Left renal cortex interstitium (tissue), 4 donors: Measurements from ENCODE around the gene WSCD1. TPM values are rescaled to one million over a fixed set of nuclear protein-coding genes. Genes with fewer than 3 reads are reported as not detected.

Source experiments
- DNase-seq, 4 donors: peaks; one replicate each; pipeline ENCODE4 v3.0.0-alpha.2; 2013; ENCODE audit warnings: low read depth in 4 of 4, low spot score in 2 of 4, missing footprints in 1 of 4
- polyA plus RNA-seq, 4 donors: library from polyadenylated mRNA; unstranded; fragments of 120-200 nt; gene quantifications; one replicate each; pipeline ENCODE4 v1.2.1, GENCODE V29; 2013; ENCODE audit not compliant: insufficient read length in 4 of 4

WSCD1 gene
- polyA plus RNA-seq, 4 donors: 12.4 to 16.6 (median 14.3) TPM

DNA sequence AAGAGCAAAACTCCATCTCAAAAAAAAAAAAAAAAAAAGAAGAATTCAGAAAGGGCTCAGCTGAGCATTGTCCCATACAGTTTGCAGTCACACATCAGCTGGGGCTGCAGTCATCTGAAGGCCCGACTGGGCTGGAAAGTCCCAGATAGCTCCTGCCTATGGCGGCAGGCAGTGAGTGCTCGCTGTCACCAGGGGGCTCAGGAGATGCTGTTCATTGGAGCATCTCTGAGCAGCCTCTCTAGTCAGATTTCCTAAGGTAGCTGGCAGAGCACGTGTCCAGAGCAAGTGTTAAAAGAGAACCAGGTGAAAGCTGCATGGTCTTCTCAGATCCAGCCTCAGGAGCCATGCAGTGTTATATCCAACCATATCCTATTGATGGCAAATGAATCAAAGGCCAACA is 75.8 kb downstream of the WSCD1 start:
- no peak for DNase-seq

DNA sequence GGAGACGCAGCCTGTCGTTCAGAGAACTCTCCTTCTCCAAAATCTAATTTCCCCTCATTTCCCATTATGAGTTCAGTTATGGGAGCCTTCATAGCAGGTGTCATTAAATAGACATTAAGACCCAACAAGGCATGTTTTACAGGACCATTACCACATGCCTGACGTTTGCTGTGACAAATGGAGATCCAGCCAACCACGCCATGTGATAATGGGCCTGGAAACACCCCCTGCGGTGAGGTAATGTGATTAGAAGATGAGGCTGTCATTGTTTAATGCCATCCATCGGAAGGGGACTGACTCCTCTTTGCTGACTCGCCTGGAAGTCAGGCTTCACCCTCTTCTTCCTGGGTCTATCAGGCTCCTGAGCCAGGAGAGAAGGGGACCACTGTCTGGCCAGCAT is 76.9 kb downstream of the WSCD1 start:
- DNase-seq: no peak

DNA sequence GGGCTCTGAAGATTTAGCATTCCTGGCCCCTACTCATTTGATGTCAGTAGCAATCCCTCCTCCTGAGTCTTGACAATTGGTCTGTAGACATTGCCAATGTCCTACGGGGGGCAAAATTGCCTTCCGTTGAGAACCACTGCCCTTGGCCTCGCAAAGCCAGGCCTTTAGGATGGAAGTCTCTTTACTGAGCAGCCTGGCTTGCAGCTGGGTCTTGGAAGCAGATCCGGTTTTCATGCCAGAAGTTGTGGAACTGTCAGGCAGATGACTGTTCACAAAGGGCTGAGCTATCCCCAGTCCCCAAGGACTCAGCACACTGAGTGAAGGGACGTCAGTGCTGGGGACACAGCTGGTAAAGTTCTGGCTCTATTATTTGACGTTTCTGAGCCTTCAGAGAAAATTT is 83.2 kb downstream of the WSCD1 start:
- no peak for DNase-seq

DNA sequence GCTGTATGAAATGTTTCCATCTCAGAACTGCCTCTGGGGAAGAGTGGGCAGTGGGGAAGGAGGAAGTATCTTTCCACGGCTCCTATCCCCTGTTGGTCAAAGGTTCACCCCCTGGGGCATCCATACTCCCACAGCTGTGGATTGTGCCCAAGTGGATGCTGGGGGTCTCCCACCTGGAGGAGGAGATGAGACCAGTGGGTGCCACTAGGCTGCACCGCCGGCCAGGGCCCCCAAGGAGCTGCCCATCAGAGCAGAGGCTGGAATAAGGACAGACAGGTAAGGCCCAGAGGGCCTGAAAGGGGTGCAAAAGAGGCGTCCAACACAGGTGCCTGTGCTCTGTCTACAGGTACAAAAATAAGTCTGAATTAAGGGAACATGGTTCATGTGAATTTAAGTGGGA is 87.5 kb downstream of the WSCD1 start:
- no peak for DNase-seq

DNA sequence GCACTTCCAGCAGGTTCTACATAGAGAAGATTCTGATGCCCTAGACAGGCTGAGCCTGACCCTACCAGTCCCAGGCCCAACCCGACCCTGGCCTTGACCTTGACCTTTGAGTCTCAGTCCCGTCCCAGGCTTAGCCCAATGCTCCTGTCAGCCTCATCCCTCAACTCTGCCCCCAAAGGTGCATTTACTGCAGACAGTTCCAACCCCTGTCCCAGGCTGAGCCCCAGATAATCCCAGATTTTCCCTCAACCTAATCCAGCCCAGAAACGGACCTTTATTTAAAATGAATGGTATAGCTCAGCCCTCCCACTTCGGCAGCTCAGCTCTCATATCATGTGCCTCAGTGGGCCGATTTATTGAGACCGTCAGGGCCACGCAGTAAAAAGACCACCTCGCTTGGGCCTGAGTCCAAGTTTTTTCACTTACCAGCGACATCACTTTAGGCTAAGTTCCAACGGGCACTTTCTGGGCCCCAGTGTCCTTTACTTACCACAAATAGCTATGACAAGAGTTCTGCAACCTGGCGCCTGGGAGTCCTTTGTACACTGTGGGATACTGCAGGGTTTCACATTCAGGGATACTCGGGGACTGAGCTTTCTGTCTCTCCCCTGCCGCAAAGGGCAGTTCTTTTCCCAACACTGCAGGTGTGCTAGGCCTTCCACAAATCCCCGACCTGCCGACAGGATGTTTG is 89.5 kb downstream of the WSCD1 start:
- no peak for DNase-seq

DNA sequence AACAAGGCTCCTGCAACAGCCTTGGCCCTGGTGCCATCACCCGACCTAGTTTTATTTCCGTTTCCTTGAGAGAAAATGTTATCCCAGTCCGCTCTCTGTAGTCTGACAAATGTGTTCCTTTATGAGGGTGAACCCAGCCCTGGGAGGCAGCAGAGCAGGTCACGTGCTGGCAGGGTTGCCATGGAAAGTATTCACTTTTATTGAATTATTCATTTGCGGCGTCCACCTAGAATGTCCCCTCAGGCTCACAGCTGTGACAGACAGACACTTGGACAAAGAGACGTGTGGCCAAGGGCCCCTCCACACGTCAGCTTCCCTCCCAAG is 90.0 kb downstream of the WSCD1 start:
- DNase-seq: no peak

DNA sequence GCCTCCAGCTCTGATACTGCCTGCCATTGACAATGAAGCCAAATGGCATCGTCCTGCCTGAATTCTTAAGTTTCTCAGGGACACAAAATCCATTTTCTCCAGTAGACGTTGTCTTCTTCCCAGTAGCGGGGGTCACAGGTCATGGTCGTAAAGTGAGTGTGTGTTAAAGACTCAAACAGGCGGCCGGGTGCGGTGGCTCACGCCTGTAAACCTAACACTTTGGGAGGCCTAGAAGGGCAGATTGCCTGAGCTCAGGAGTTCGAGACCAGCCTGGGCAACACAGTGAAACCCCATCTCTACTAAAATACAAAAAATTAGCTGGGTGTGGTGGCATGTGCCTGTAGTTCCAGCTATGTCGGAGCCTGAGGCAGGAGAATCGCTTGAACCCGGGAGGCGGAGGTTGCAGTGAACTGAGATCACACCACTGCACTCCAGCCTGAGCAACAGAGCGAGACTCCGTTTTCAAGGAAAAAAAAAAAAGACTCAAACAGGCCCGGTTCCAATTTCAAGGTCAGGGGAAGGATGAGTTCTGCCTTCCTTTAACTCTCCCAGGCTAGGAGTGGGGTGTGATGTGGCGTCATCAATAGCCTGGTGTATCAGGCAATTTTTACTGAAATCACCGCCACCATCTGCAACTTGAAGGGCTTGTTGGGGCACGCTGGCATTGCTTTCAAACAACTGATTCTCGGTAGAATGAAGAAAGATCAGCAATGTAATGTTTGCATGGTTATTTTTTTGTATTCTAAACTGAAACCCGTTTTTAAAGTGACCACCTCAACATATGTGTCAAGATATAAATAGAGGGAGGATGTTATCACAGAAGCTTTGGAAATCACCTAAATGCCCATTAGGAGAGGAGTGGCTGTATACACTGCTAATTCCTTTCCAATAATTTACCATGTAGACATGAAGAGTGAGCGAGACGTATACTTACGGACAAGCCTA is 91.0 kb downstream of the WSCD1 start:
- no peak for DNase-seq

DNA sequence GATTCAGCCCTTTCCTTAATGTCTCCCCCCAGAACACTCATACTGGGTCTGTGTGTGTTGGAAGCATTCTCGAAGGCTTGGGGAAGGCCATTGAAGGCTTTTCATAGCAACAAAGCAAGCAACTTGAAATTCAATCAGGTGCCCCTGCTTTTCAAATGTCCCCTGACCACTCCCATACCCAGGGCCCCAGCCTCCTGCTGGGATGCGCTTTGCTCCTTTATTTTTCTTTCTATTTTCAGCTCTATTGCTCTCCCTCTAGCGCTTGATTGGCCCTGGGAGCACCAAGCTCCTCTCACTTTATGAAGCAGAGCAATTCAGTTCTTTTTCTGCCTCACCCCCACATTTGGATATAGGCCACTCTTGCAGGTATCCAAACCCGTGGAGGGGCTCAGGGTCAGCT is 92.0 kb downstream of the WSCD1 start:
- DNase-seq: no peak

DNA sequence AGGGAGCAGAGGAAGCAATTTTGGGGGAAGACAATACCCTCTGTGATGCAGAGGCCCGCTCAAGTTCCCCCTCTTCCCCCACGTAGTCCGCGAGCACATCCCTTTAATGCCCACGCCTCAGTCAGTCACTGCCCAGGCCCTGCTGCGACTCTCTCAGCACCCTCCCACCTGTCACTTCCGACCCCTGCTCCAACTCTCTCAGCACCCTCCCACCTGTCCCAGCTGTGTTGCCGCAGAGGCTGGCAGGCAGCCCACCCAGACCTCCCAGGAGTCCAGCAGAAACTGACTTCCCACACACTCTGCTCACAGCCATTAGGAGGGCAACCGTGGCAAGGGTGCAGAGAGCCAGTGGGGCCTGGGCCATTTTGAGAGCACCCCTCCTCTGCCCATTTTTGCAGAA is 92.7 kb downstream of the WSCD1 start:
- no peak for DNase-seq

DNA sequence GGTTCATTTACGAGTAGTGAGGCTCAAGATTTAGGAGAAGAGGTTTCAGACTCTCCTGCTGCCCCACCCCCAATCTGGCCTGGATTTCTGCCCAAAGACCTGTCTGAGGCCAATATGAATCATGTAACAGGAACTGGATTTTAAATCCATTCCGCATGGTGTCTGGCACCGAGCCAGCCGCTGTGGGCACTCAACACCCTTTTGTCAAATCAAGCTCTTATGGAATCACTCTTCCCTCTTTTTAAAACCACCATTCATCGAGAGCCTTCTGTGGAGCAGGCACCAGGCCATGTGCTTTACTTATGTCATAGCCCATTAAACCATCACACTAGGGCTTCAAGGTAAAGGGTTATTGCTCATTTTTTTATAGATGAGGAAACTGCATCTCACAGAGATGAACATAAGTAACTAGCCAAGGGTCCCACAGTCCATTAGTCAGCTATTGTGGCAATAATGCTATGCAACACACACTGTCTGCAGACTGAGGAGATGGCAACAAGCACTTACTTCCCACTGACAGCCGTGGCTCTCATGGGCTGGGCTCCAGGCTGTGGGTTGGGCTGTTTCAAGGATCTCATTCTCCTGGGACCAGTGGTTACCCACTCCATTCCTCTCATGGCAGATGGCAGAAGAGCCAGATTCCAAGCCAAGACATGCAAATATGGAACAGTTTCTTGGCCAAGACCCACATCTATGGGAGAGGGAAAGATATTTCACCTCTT is 93.6 kb downstream of the WSCD1 start:
- DNase-seq: no peak

DNA sequence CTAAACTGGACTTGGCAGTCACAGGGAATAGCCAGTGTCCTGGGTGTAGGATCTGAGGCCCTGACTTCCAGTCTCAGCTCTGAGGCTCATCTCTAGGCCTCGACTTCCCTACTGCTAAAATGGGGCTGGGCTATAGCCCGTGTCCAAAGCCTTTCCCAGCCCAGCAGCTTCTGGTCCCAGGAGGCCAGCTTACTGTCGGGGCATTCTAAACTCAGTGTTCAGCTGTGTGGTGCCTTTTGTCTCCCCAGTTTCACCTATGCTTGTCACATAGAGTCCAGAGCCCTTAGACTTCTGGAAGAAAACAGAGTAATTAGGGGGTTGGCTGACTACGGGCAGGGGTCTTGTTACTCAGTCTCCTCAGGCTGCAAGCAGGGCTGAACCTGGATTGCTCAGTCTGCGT is 94.8 kb downstream of the WSCD1 start:
- DNase-seq: no peak

DNA sequence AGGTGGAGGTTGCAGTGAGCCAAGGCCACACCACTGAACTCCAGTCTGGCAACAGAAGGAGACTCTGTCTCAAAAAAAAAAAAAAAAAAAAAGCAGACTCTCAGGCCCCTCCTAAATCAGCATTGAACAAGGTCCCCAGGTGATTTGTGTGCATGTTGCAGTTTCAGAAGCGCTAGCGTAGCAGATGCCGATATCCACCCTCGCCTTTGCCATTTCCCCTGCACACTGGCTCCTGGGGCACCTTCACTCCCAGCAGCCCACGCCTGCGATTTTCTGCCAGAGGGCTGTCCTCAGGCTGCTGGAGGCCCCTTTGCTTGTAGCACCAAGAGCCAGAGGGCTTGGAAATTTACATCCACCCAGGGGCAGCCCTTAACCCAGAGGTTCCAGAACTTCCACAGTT is 95.6 kb downstream of the WSCD1 start:
- DNase-seq: no peak

DNA sequence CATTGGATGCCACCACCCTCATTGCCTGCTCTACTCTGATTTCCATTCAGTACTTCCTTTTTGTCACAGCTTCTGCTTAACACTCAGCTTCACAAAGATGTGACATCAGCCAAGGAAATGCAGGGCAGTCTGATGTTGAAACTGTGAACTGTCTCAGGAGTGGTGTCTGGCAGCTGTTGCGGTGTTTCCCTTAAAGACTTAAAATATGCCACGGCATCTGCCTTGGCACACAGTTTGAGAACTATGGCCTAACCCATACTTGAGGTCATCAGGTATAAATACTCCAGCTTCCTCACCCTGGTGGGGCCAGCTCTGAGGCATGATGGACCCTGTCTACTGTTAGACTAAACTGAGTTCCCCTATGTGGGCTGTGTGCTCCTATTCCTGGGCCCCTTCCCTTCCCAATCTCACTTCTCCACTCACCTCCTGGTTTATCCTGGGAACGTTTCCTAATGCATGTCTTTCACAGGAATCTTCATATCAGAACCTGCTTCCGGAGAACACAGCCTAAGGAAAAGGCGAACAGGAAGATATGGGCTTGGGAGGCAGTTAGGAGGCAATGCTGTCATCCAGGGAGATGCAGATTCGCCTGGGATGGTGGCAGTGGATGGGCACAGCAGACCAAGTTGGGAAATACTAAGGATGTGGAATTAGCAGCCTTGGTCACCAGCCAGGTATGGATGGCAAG is 96.5 kb downstream of the WSCD1 start:
- no peak for DNase-seq

DNA sequence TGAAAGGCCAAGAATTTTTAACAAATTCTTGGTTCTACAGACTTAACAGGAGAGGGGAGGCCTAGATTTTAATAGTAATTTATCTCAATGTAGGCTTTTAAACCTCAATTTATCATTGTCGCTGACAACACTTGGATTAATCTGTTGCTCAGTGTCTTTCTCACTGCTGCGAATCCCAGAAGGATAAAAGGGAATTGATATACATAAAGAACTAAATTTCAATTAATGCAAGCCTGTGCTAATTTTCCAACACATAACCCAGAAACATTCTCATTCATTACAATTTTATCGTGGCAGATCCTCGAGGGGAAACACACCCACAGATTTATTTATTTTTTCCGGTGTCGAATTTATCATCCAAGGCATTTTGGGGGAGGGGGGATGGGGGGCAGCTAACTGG is 98.1 kb downstream of the WSCD1 start:
- DNase-seq: no peak

DNA sequence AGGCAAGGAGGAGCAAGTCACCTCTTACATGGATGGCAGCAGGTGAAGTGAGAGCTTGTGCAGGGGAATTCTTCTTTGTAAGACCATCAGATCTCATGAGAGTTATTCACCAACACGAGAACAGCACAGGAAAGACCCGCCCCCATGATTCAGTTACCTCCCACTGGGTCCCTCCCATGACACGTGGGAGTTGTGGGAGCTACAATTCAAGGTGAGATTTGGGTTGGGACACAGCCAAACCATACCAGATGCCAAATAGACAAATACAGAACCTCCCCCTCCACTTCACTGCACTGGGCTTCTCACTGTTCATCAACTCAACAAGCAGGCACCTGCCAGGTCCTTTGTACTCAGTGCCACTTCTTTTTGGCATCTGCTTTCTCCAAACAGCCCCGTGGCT is 100.2 kb downstream of the WSCD1 start:
- no peak for DNase-seq

DNA sequence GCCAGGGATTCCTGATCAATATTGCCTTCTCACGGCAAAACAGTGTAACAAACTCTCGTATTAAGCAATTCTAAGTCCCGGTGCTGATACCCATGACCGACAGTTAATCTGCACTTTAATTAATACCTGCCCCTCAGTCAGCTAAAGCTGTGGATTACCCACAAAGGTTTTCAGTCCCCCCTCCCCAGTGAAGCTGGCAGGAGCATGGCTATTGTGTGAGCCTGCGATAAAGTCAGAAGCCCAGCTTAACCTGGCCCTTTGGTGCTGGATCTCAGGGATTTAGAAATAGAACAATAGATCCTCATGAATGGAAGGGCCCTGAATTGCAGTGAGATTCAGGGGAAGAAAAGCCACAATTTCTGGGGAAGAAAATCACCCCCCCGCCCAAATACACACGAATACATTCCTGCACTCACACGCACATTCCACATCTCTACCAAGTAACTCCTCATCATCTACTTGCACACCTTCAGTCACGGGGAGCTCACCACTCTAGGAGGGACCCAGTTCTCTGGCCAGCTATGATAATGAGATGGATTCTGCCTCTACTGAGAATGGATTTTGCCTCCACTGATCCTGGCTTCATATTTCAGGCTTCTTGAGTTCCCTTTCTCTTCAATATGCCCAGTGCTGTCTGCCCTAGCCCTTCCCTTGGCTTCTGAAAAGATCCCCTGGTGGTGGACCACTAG is 102.6 kb downstream of the WSCD1 start:
- no peak for DNase-seq

DNA sequence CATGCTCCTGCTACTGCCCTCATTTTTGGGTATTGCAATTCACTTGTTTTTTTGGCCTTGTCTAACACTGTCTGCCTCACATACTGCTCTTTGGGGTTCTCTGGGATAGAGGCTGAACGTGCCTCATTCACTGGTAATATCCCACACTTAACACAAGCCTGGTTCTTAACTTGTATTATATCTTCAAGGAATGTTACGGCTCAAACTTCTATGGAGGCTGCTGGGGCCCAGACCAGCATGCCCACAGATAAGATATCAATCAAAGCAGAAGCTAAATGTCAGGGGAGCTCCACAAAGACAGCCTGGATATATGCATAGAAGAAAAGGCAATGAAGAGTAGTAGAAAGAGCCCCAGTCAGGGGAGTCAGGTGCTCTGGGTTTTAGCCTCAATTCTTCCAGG is 103.5 kb downstream of the WSCD1 start:
- no peak for DNase-seq
